ENCODE measurements around the gene FPGS. TPM values are rescaled to one million over a fixed set of nuclear protein-coding genes. Genes with fewer than 3 reads are reported as not detected.

Gene FPGS
- total and polyA plus RNA-seq, 8 donors, result 27.0 to 85.3 (median 38.9) TPM

GRCh38 chr9:127785023-127785932 lies 17.4 kb upstream of the FPGS start:
- H3K27ac ChIP-seq, result peak overlapping the region; percentile 84 to 93 (median 90)
- peak; percentile 68 to 77 (median 72) for ATAC-seq
- peaks cover 5 to 36% (median 27%) of the 10 kb centered on the region in 3 donors for H3K36me3 ChIP-seq
- DNase-seq, result peak; percentile 84 to 97 (median 91)
- peak; percentile 80 to 94 (median 94) for TF ChIP-seq CTCF (IDR thresholded peaks at IDR 0.05)
- no peaks in the 10 kb centered on the region for H3K27me3 ChIP-seq
- no peaks in the 10 kb centered on the region for H3K9me3 ChIP-seq
- no peak for FAIRE-seq
- peaks cover 17 to 34% (median 25%) of the 10 kb centered on the region in 3 donors for H3K4me1 ChIP-seq
- H3K4me3 ChIP-seq, result peak overlapping the region; percentile 73 to 100 (median 98)
- WGBS, 2 donors, result 0 to 1% methylated on average over 51 to 113 of the region's 123 CpGs
- intact Hi-C loops (cut with DNase I), result no loop called here

- H3K4me3 ChIP-seq, result peak within 1 kb of the TSS; percentile 73 to 100 (median 98)
- peak within 1 kb of the TSS; percentile 84 to 93 (median 90) for H3K27ac ChIP-seq
- intact Hi-C loops (cut with DNase I), result no loop called here
- FAIRE-seq, result no peak
- H3K4me1 ChIP-seq, result peaks cover 17 to 36% (median 25%) of the 10 kb centered on the region in 3 donors
- no peak for TF ChIP-seq CTCF (IDR thresholded peaks at IDR 0.05)
- peaks cover 5 to 45% (median 34%) of the 10 kb centered on the region in 3 donors for H3K36me3 ChIP-seq
- ATAC-seq, result peak; percentile 72 to 81 (median 76)
- peak; percentile 90 to 97 (median 94) for DNase-seq
- 0 to 1% methylated on average over 65 to 75 of the region's 75 CpGs for WGBS, 2 donors
- no peaks in the 10 kb centered on the region for H3K27me3 ChIP-seq
- H3K9me3 ChIP-seq, result no peaks in the 10 kb centered on the region
Measured at GRCh38 chr9:127785933-127786772, 16.5 kb upstream of the FPGS start, which contains the start of gene CDK9. TSS of gene CDK9 (plus strand) at chr9:127786034. CDS start at chr9:127786149, 115 bp downstream.

- peaks cover 17 to 36% (median 25%) of the 10 kb centered on the region in 3 donors for H3K4me1 ChIP-seq
- H3K36me3 ChIP-seq, result peaks cover 5 to 49% (median 40%) of the 10 kb centered on the region in 3 donors
- no peaks in the 10 kb centered on the region for H3K27me3 ChIP-seq
- no peak for DNase-seq
- H3K27ac ChIP-seq, result peak overlapping the region in 3 of 4 donors; percentile 83 to 93 (median 91)
- ATAC-seq, result no peak
- WGBS, 2 donors, result 2% methylated on average over 12 of the region's 12 CpGs
- peak in 2 of 4 donors; percentile 6 to 11 for TF ChIP-seq CTCF (IDR thresholded peaks at IDR 0.05)
- no peaks in the 10 kb centered on the region for H3K9me3 ChIP-seq
- FAIRE-seq, result no peak
- peak overlapping the region; percentile 73 to 100 (median 98) for H3K4me3 ChIP-seq
- intact Hi-C loops (cut with DNase I), result no loop called here
Measured at GRCh38 chr9:127786773-127787104, 15.9 kb upstream of the FPGS start.

GRCh38 chr9:127788337-127789011 lies 14.2 kb upstream of the FPGS start:
- Histone ChIP-seq H3K9me3 (no peaks in the 10 kb centered on the region), H3K4me3 (peak overlapping the region in 1 of 4 donors; percentile 6), H3K27ac (peak overlapping the region; percentile 12 to 59 (median 52)), H3K27me3 (no peaks in the 10 kb centered on the region), H3K36me3 (peaks cover 5 to 55% (median 42%) of the 10 kb centered on the region in 3 donors), H3K4me1 (peaks cover 23 to 42% (median 32%) of the 10 kb centered on the region in 3 donors)
- FAIRE-seq (no peak), ATAC-seq (peak; percentile 44 to 52 (median 46)), DNase-seq (peak; percentile 71 to 91 (median 86))
- 48 to 49% methylated on average over 26 of the region's 26 CpGs for WGBS, 2 donors
- no peak for TF ChIP-seq CTCF (IDR thresholded peaks at IDR 0.05)
- intact Hi-C loops (cut with DNase I), result no loop called here
